IMR-90 (cell line): ENCODE measurements around the gene MAK. TPM values are rescaled to one million over a fixed set of nuclear protein-coding genes. Genes with fewer than 3 reads are reported as not detected.

Experiments used
- ATAC-seq: fragments of 200-7000 bp; cut with Tn5 transposase; 2 replicates; pipeline ENCODE4 v1.9.1; 2020; ENCODE audit warnings: low read depth, mild to moderate bottlenecking, moderate library complexity
- BruUV-seq: library from RNA; stranded (reverse); fragments of 400-500 nt; replicated peaks from 2 replicates; lab custom pipeline; 2021; lab: Mats Ljungman, UMichigan
- CTCF ChIA-PET: fragments of 300-600 bp; formaldehyde crosslinking; extraction: SDS; loops from one replicate; lab custom pipeline; 2021; ENCODE audit warnings: antibody characterized with exemption; lab: Yijun Ruan, JAX
- POLR2A ChIA-PET: fragments of 300-600 bp; sonication (Branson Sonifier 250); formaldehyde crosslinking; loops from one replicate; lab custom pipeline; 2022; ENCODE audit warnings: antibody characterized with exemption; ENCODE audit not compliant: unreplicated experiment; lab: Charles Lee
- DNase-seq: peaks from one replicate; pipeline ENCODE4 v3.0.0; 2013
- H2AFZ ChIP-seq: replicated peaks from 2 replicates; pipeline ENCODE3; 2013; ENCODE audit warnings: low read length, mild to moderate bottlenecking; ENCODE audit not compliant: poor library complexity
- H2AK5ac ChIP-seq: 2 replicates; pipeline ENCODE4 v1.6.1; 2013; ENCODE audit warnings: low read depth, low read length, inconsistent platforms
- H2AK9ac ChIP-seq: replicated peaks from 2 replicates; pipeline ENCODE3; 2013; ENCODE audit warnings: mild to moderate bottlenecking, low read depth, low read length, moderate library complexity; ENCODE audit not compliant: poor library complexity
- H2BK120ac ChIP-seq: 2 replicates; pipeline ENCODE4 v1.6.1; 2013; ENCODE audit warnings: low read depth, low read length, inconsistent platforms
- H2BK15ac ChIP-seq: 3 replicates; pipeline ENCODE4 v1.6.1; 2013; ENCODE audit warnings: low read depth, low read length, inconsistent platforms
- H2BK20ac ChIP-seq: 2 replicates; pipeline ENCODE4 v1.6.1; 2013; ENCODE audit warnings: low read depth, mild to moderate bottlenecking, inconsistent platforms, low read length, moderate library complexity
- H2BK5ac ChIP-seq: 2 replicates; pipeline ENCODE4 v1.6.1; 2013; ENCODE audit warnings: mild to moderate bottlenecking, low read depth, low read length, inconsistent platforms; ENCODE audit not compliant: poor library complexity, severe bottlenecking
- H3K14ac ChIP-seq: replicated peaks from 2 replicates; pipeline ENCODE4 v1.6.1; 2013; ENCODE audit warnings: low read depth, low read length, inconsistent platforms
- H3K18ac ChIP-seq: 2 replicates; pipeline ENCODE4 v1.6.1; 2013; ENCODE audit warnings: low read depth, low read length, control low read depth
- H3K23ac ChIP-seq: 2 replicates; pipeline ENCODE4 v1.6.1; 2013; ENCODE audit warnings: low read depth, low read length, inconsistent platforms
- H3K27ac ChIP-seq: 2 replicates; pipeline ENCODE4 v1.5.1; 2013; ENCODE audit warnings: mild to moderate bottlenecking, control low read depth, low read length; ENCODE audit not compliant: insufficient read depth
- H3K27me3 ChIP-seq: 2 replicates; pipeline ENCODE4 v1.6.1; 2013; ENCODE audit warnings: low read length; ENCODE audit not compliant: control insufficient read depth, insufficient read depth
- H3K36me3 ChIP-seq: 2 replicates; pipeline ENCODE4 v1.6.1; 2013; ENCODE audit warnings: low read length, mixed read lengths; ENCODE audit not compliant: control insufficient read depth, insufficient read depth
- H3K4ac ChIP-seq: 2 replicates; pipeline ENCODE4 v1.6.1; 2013; ENCODE audit warnings: low read depth, low read length, inconsistent platforms
- H3K4me1 ChIP-seq: 2 replicates; pipeline ENCODE4 v1.6.1; 2013; ENCODE audit warnings: low read length, mixed read lengths; ENCODE audit not compliant: control insufficient read depth, insufficient read depth
- H3K4me2 ChIP-seq: 2 replicates; pipeline ENCODE4 v1.6.1; 2013; ENCODE audit warnings: low read depth, mild to moderate bottlenecking, control low read depth, low read length, moderate library complexity
- H3K4me3 ChIP-seq: 2 replicates; pipeline ENCODE4 v1.5.1; 2013; ENCODE audit warnings: low read depth, mild to moderate bottlenecking, control low read depth, low read length, moderate library complexity; ENCODE audit not compliant: insufficient read depth
- H3K56ac ChIP-seq: 2 replicates; pipeline ENCODE4 v1.6.1; 2013; ENCODE audit warnings: low read length, inconsistent platforms; ENCODE audit not compliant: insufficient read depth; ENCODE audit errors: extremely low read depth
- H3K79me1 ChIP-seq, 2 experiments: 2 replicates each; pipeline ENCODE4 v1.6.1; 2013; ENCODE audit warnings: low read length in 2 of 2, inconsistent platforms in 1 of 2, low read depth in 1 of 2
- H3K9ac ChIP-seq: 2 replicates; pipeline ENCODE4 v1.6.1; 2013; ENCODE audit warnings: low read depth, low read length, control low read depth
- H3K9me1 ChIP-seq: 2 replicates; pipeline ENCODE4 v1.6.1; 2013; ENCODE audit warnings: low read length, inconsistent platforms; ENCODE audit not compliant: insufficient read depth
- H3K9me3 ChIP-seq: 2 replicates; pipeline ENCODE4 v1.6.1; 2013; ENCODE audit warnings: low read length; ENCODE audit not compliant: control insufficient read depth, insufficient read depth
- H4K20me1 ChIP-seq: 2 replicates; pipeline ENCODE4 v1.6.1; 2013; ENCODE audit warnings: low read length, inconsistent platforms; ENCODE audit not compliant: insufficient read depth
- H4K5ac ChIP-seq: 2 replicates; pipeline ENCODE4 v1.6.1; 2013; ENCODE audit warnings: mild to moderate bottlenecking, low read depth, low read length, control low read depth
- H4K8ac ChIP-seq, 2 experiments: 2 replicates each; pipeline ENCODE4 v1.6.1; 2013; ENCODE audit warnings: low read depth in 2 of 2, low read length in 2 of 2, control low read depth in 1 of 2, inconsistent platforms in 1 of 2
- H4K91ac ChIP-seq: 2 replicates; pipeline ENCODE4 v1.6.1; 2013; ENCODE audit warnings: low read depth, low read length, inconsistent platforms; ENCODE audit not compliant: insufficient read depth
- BHLHE40 ChIP-seq: fragments of 150-350 bp; IDR thresholded peaks from 2 replicates; pipeline ENCODE4 v1.6.1; 2016; ENCODE audit warnings: mild to moderate bottlenecking, low read depth, low read length
- CEBPB ChIP-seq: IDR thresholded peaks from 2 replicates; pipeline ENCODE4 v1.6.1; 2012; ENCODE audit warnings: low read depth, low read length, improper control_type of control experiment
- CHD1 ChIP-seq: IDR thresholded peaks from 2 replicates; pipeline ENCODE4 v1.6.1; 2012; ENCODE audit warnings: low read depth, low read length, improper control_type of control experiment
- MAFK ChIP-seq: IDR thresholded peaks from 2 replicates; pipeline ENCODE4 v1.6.1; 2012; ENCODE audit warnings: low read depth, low read length, improper control_type of control experiment
- MAZ ChIP-seq: IDR thresholded peaks from 2 replicates; pipeline ENCODE4 v1.6.1; 2012; ENCODE audit warnings: low read depth, mild to moderate bottlenecking, low read length, improper control_type of control experiment, moderate library complexity, borderline replicate concordance
- MXI1 ChIP-seq: IDR thresholded peaks from 2 replicates; pipeline ENCODE4 v1.6.1; 2012; ENCODE audit warnings: low read depth, mild to moderate bottlenecking, low read length, moderate library complexity, borderline replicate concordance
- NFE2L2 ChIP-seq: fragments of 150-350 bp; IDR thresholded peaks from 2 replicates; pipeline ENCODE4 v1.6.1; 2016; ENCODE audit warnings: low read depth, mild to moderate bottlenecking, low read length
- POLR2A ChIP-seq: IDR thresholded peaks from 2 replicates; pipeline ENCODE4 v1.6.1; 2012; ENCODE audit warnings: mild to moderate bottlenecking, low read depth, low read length
- RAD21 ChIP-seq: IDR thresholded peaks from 2 replicates; pipeline ENCODE4 v1.6.1; 2012; ENCODE audit warnings: low read length, improper control_type of control experiment
- RCOR1 ChIP-seq: IDR thresholded peaks from 2 replicates; pipeline ENCODE4 v1.6.1; 2012; ENCODE audit warnings: mild to moderate bottlenecking, low read length, improper control_type of control experiment; ENCODE audit not compliant: insufficient replicate concordance
- USF2 ChIP-seq: fragments of 150-350 bp; IDR thresholded peaks from 2 replicates; pipeline ENCODE4 v1.6.1; 2017; ENCODE audit warnings: mild to moderate bottlenecking, antibody characterized with exemption, low read length, low read depth
- WGBS, 2 experiments: methylation state at CpG; one replicate each; pipeline versions ENCODE4 v1.1.5 to v1.1.7; 2013; ENCODE audit warnings: missing lambda C conversion rate in 2 of 2; ENCODE audit not compliant: insufficient read length in 1 of 2; ENCODE audit errors: extremely low coverage in 2 of 2; 5-methylcytosine and 5-hydroxymethylcytosine counted together
- dilution Hi-C: fragments of 300-500 bp; cut with HindIII; formaldehyde crosslinking; loops from one replicate; pipeline ENCODE4 v1.14.3; 2018; ENCODE audit warnings: low sequenced_read_pairs; ENCODE audit not compliant: unreplicated experiment
- in situ Hi-C: fragments of 300-500 bp; cut with MboI; formaldehyde crosslinking; loops from 3 replicates; pipeline ENCODE4 v1.14.3; 2019; ENCODE audit warnings: low sequenced_read_pairs, inconsistent platforms, mixed read lengths
- intact Hi-C: fragments of 100-400 bp; cut with micrococcal nuclease; formaldehyde crosslinking; loops from 2 replicates; pipeline ENCODE4 v1.10.0; 2022
- polyA plus RNA-seq, 3 experiments: library from polyadenylated mRNA; depleted of rRNA; stranded (reverse); fragments of >200 nt; gene quantifications; 2 replicates each; pipeline ENCODE4 v1.2.3, GENCODE V29; 2012; ENCODE audit warnings: low replicate concordance in 1 of 3
- total RNA-seq: library from RNA; depleted of rRNA; stranded (reverse); fragments of >200 nt; gene quantifications from 2 replicates; pipeline ENCODE4 v1.2.3, GENCODE V29; 2012

MAK gene
- total and polyA plus RNA-seq, 2 of the 4 experiments (the other 2 are of a cell fraction) = not detected

GRCh38 chr6:10747251-10747972 is 90.9 kb downstream of the MAK start, which contains the start of gene TMEM14B:
Gene TMEM14B, plus strand, starts transcription at chr6:10747805. Its CDS starts 1,441 bp downstream, at chr6:10749246.
- Histone ChIP-seq H3K56ac (peak within 1 kb of the TSS; percentile 59), H2BK5ac (peak within 1 kb of the TSS; percentile 75), H2BK20ac (no peak within 1 kb of the TSS), H4K91ac (peak within 1 kb of the TSS; percentile 80), H3K9ac (peak within 1 kb of the TSS; percentile 98), H3K9me3 (no peaks in the 10 kb centered on the region), H3K14ac (peak within 1 kb of the TSS; percentile 97), H4K20me1 (no peaks in the 10 kb centered on the region), H3K27ac (peak within 1 kb of the TSS; percentile 79), H3K4me1 (peaks cover 3% of the 10 kb centered on the region), H3K4me3 (peak within 1 kb of the TSS; percentile 94), H3K27me3 (no peaks in the 10 kb centered on the region), H3K36me3 (peaks cover 13% of the 10 kb centered on the region), H2AFZ (peak within 1 kb of the TSS; percentile 94), H3K9me1 (peaks cover 3% of the 10 kb centered on the region; the same call in 1 of the 2 replicates), H3K4me2 (peak within 1 kb of the TSS; percentile 86), H2BK15ac (no peak within 1 kb of the TSS; the same call in 2 of the 3 replicates), H3K4ac (peak within 1 kb of the TSS; percentile 96), H4K8ac (peak within 1 kb of the TSS; percentile 78 to 88), H2BK120ac (peak within 1 kb of the TSS; percentile 53; the same call in 1 of the 2 replicates), H4K5ac (peak within 1 kb of the TSS; percentile 87), H2AK9ac (peak within 1 kb of the TSS; percentile 91), H3K23ac (peak within 1 kb of the TSS; percentile 97), H3K18ac (peak within 1 kb of the TSS; percentile 67), H3K79me1 (peaks cover 21 to 47% of the 10 kb centered on the region in 2 experiments), H2AK5ac (peak within 1 kb of the TSS; percentile 79)
- DNase-seq (peak; percentile 94), ATAC-seq (peak; percentile 99)
- dilution Hi-C loops = no loop called here
- no peak for TF ChIP-seq MAFK
- no peak for TF ChIP-seq RCOR1
- peak; percentile 93 for TF ChIP-seq MAZ
- no peak for TF ChIP-seq CHD1
- 0 out of 2 replicates have a peak, but pooled peaks have one; percentile 50 for TF ChIP-seq CEBPB
- no peak for TF ChIP-seq NFE2L2
- TF ChIP-seq MXI1 = peak; percentile 87
- peak; percentile 78 for TF ChIP-seq POLR2A
- peak; percentile 35; the same call in 1 of the 2 replicates for TF ChIP-seq USF2
- TF ChIP-seq BHLHE40 = peak; percentile 84; the same call in 1 of the 2 replicates
- no peak for TF ChIP-seq RAD21
- intact Hi-C loops = loop anchor here (1.0 kb wide), 1 partner anchor 24 kb away; the partner anchor contains the start of gene TMEM14C
- in situ Hi-C loops = loop anchor here (25.0 kb wide), 1 partner anchor 1260 kb away; no protein-coding TSS in a partner anchor
- ChIA-PET POLR2A (no interaction called here), CTCF (no interaction called here)
- BruUV-seq = no TSS peak
- WGBS, 2 experiments = 4% methylated on average over 22 of the region's 52 CpGs; no CpG with 5 or more reads in 1 of the 2 experiments
